ENCODE data around the gene MGMT. TPM values are rescaled to one million over a fixed set of nuclear protein-coding genes. Genes with fewer than 3 reads are reported as not detected.

MGMT gene
- total and polyA plus RNA-seq, 2 donors (not counting 3 experiments of a cell fraction or from before 2014, with no cell fraction given): 15.0 to 15.2 TPM

- H3K9me3 ChIP-seq (replicated peaks; ENCODE audit: control insufficient read depth, insufficient read depth, low read length): no peaks in the 10 kb centered on the region
- H3K79me2 ChIP-seq (ENCODE audit: control insufficient read depth, insufficient read depth, low read length): no peaks in the 10 kb centered on the region
- TF ChIP-seq POLR2A (IDR thresholded peaks at IDR 0.05; ENCODE audit: low read depth, low read length): no peak
- no peak for TF ChIP-seq CTCF (IDR thresholded peaks at IDR 0.05; ENCODE audit: extremely low read depth in 1 of 2, insufficient read depth in 1 of 2, low read depth in 1 of 2, low read length in 2 of 2)
- TF ChIP-seq JUN (IDR thresholded peaks at IDR 0.05; ENCODE audit: borderline replicate concordance, insufficient read depth, insufficient read length, low read depth): no peak
- no peak for TF ChIP-seq MAX (IDR thresholded peaks at IDR 0.05; ENCODE audit: insufficient read depth, insufficient read length)
- no peak for TF ChIP-seq POLR2AphosphoS5 (IDR thresholded peaks at IDR 0.05; ENCODE audit: insufficient read depth, low read depth, low read length)
- TF ChIP-seq GATA2 (IDR thresholded peaks at IDR 0.05; ENCODE audit: insufficient read depth, insufficient read length, low read depth, low read length): no peak
- no peak for TF ChIP-seq FOS (IDR thresholded peaks at IDR 0.05; ENCODE audit: borderline replicate concordance, insufficient read depth, low read length)
- no peak for TF ChIP-seq EZH2 (IDR thresholded peaks at IDR 0.05; ENCODE audit: borderline replicate concordance, low read depth, low read length, severe bottlenecking)
- no peak for TF ChIP-seq MYC (IDR thresholded peaks at IDR 0.05; ENCODE audit: low read depth, low read length)
- no peak overlapping the region for H3K4me3 ChIP-seq (replicated peaks in 1 of 3; ENCODE audit: insufficient read depth in 1 of 3, low read depth in 1 of 3, low read length in 3 of 3)
- no TSS peak for BruUV-seq (replicated peaks)
- no peak overlapping the region for H2AFZ ChIP-seq (ENCODE audit: low read depth, low read length)
- H3K27me3 ChIP-seq (ENCODE audit: control insufficient read depth in 2 of 2, insufficient read depth in 2 of 2, low read length in 2 of 2): peaks cover 0 to 15% of the 10 kb centered on the region in 2 experiments
- DNase-seq (ENCODE audit: low read depth, low spot score) (no peak), FAIRE-seq (no peak)
- no peaks in the 10 kb centered on the region for H4K20me1 ChIP-seq (replicated peaks; ENCODE audit: control insufficient read depth, extremely low read depth, insufficient read depth, low read length)
- intact Hi-C loops (cut with micrococcal nuclease): no loop called here
- CTCF ChIA-PET: no interaction called here
- no peaks in the 10 kb centered on the region for H3K9me1 ChIP-seq (replicated peaks; ENCODE audit: control insufficient read depth, extremely low read depth, insufficient read depth, low read length)
- H3K4me2 ChIP-seq (ENCODE audit: insufficient read depth, low read length): no peak overlapping the region
- H3K27ac ChIP-seq (ENCODE audit: insufficient read depth, low read depth, low read length): no peak overlapping the region
- H3K4me1 ChIP-seq (ENCODE audit: control insufficient read depth, extremely low read depth, insufficient read depth, low read length): peaks cover 6% of the 10 kb centered on the region
- dilution Hi-C loops (cut with MboI; ENCODE audit: extremely low pct_ligation_motif_present, low sequenced_read_pairs): no loop called here
- H3K36me3 ChIP-seq (ENCODE audit: control insufficient read depth in 2 of 2, extremely low read depth in 1 of 2, insufficient read depth in 2 of 2, low read length in 2 of 2): no peaks in the 10 kb centered on the region
- POLR2A ChIA-PET: no interaction called here
- H3K9ac ChIP-seq (replicated peaks; ENCODE audit: extremely low read depth, insufficient read depth, low read length): no peak overlapping the region
Measured at GRCh38 chr10:129462257-129462795, 4.7 kb upstream of the MGMT start.
